Central memory CD8-positive, alpha-beta T cell (primary cell): Measurements from ENCODE around the gene SYTL5.

Source experiments
- ATAC-seq: fragments of 150-1000 bp; cut with Tn5 transposase; replicated peaks from 2 replicates; pipeline ENCODE4 v1.10.0; 2022; ENCODE audit warnings: mild to moderate bottlenecking, moderate FRiP score, moderate number of reproducible peaks; ENCODE audit not compliant: poor library complexity, severe bottlenecking; ENCODE audit errors: extremely low read depth
- DNase-seq, 2 donors: peaks; one replicate each; pipeline ENCODE4 v3.0.0; 2021; ENCODE audit warnings: low spot score in 2 of 2
- H3K27ac Mint-ChIP-seq: one replicate; pipeline ENCODE4 v1.8.0; 2022; ENCODE audit warnings: low read depth, mild to moderate bottlenecking, moderate library complexity, mixed read lengths
- H3K27me3 Mint-ChIP-seq: one replicate; pipeline ENCODE4 v1.8.0; 2022; ENCODE audit warnings: mixed read lengths
- H3K36me3 Mint-ChIP-seq: one replicate; pipeline ENCODE4 v1.8.0; 2022; ENCODE audit warnings: mild to moderate bottlenecking, moderate library complexity, mixed read lengths; ENCODE audit not compliant: insufficient read depth
- H3K4me1 Mint-ChIP-seq: one replicate; pipeline ENCODE4 v1.8.0; 2022; ENCODE audit warnings: mixed read lengths
- H3K4me3 Mint-ChIP-seq: one replicate; pipeline ENCODE4 v1.8.0; 2022; ENCODE audit warnings: mild to moderate bottlenecking, moderate library complexity, mixed read lengths
- H3K9me3 Mint-ChIP-seq: one replicate; pipeline ENCODE4 v1.8.0; 2022; ENCODE audit warnings: mixed read lengths

Gene SYTL5

DNA sequence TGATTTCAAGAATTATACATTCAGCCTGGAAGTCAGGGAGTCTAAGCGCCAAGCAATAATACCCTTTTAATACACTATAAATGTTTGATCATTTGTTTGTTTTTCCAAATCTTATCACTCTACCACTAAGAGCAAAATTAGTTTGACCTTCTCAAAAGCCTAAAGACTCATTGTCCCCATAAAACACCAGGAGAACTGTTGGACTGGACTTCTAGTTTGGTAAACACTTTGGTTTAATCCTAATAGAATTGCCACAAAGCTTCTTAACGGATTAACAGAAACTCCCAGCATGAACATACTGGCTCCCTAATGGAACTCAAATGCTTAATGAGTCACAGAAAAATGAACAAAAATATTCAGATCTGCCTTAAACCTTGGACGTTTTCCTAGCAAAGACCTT lies 34.9 kb downstream of the SYTL5 start:
- Mint-ChIP-seq H3K27me3 (no peaks in the 10 kb centered on the region), H3K9me3 (no peaks in the 10 kb centered on the region), H3K36me3 (no peaks in the 10 kb centered on the region), H3K4me1 (no peaks in the 10 kb centered on the region), H3K27ac (no peak overlapping the region), H3K4me3 (no peak overlapping the region)
- DNase-seq, result no peak
- no peak for ATAC-seq

DNA sequence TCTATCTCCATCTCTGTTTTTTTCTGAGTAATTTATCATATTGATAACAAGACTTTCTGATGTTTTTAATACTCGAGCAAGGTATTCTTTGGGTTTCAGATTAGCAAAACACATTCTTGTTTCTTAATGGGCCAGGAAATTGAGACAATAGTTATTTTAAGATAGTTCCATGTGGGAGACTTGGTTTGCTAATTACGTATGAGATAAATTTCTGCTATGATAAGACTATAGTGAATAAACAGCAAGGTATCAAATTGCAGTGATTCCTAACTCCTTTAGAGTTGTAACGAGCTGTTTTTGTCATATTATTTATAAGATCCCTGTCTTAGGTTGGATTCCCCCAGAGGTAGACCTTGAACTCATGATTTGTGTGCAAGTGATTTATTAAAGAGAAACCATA lies 38.3 kb downstream of the SYTL5 start:
- H3K4me1 Mint-ChIP-seq, result no peaks in the 10 kb centered on the region
- no peaks in the 10 kb centered on the region for H3K9me3 Mint-ChIP-seq
- no peaks in the 10 kb centered on the region for H3K27me3 Mint-ChIP-seq
- H3K36me3 Mint-ChIP-seq, result no peaks in the 10 kb centered on the region
- H3K27ac Mint-ChIP-seq, result no peak overlapping the region
- ATAC-seq (no peak), DNase-seq (no peak)
- no peak overlapping the region for H3K4me3 Mint-ChIP-seq

DNA sequence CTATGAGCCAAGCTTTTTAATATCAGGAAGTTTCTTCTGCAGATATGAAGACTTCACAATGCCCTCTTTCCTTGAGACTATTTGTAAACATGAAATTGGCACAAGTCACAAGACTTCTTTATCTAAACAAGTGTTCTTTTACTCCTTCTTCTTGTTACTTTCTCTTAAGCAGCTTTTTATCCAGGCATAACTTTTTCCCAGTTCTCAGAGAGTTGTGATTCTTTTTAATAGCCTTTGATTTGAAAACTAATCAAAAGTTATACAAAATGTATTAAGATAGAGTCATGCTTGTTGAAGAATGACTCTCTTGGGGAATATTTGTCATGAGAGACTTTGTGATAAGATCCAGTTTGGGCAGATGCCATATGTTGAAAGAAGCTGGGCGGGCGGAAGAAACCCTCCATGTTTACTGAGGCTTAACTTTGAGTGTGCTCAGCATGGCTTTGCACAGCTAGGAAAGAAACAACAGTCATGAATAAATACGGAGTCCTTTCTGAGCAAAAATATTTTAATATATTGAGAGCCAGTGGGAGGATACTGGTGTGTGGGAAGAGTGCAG lies 39.3 kb downstream of the SYTL5 start:
- no peaks in the 10 kb centered on the region for H3K27me3 Mint-ChIP-seq
- DNase-seq, result no peak

DNA sequence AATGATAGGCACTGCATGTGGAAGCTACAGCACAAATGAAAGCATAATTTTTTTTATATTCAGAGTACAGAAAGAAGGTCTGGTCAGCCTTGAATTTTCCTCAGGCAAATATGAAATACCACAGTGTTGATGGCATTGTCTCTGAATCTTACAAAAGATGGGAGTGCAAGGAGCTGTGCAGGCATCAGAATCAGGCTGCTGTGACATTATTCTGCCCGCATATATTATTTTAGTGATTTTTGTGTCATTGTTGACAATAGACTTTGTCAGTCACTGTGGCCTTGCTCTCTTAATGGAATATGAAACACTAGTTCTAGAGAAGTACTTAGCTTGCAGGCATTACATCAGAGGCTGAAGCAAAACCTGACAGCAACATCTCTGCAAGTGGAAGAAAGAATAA lies 42.5 kb downstream of the SYTL5 start:
- Mint-ChIP-seq H3K9me3 (no peaks in the 10 kb centered on the region), H3K27ac (no peak overlapping the region), H3K4me3 (no peak overlapping the region), H3K36me3 (no peaks in the 10 kb centered on the region), H3K4me1 (no peaks in the 10 kb centered on the region), H3K27me3 (no peaks in the 10 kb centered on the region)
- ATAC-seq, result no peak
- no peak for DNase-seq

More for the DNA sequence above, 39.3 kb downstream of the SYTL5 start:
- Mint-ChIP-seq H3K4me3 (no peak overlapping the region), H3K27ac (no peak overlapping the region), H3K4me1 (no peaks in the 10 kb centered on the region), H3K9me3 (no peaks in the 10 kb centered on the region), H3K36me3 (no peaks in the 10 kb centered on the region)
- no peak for ATAC-seq

DNA sequence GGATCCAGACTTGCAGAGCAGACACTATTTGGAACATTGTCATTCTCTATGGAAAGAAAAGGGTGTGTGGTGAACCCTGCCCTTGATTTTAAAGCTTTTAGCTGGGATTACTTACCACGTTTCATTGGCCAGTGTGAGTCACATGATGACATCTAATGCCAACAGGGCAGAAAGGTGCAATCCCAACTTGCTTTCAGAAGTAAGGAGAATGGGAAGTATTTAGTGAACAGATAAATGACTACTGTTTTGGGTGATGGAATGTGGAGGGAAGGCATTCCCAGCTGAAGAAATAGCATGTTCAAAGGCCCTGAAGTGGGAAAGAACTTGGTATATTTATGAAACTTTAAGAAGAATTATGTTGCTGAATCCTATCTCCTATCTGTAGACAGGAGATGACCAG lies 44.5 kb downstream of the SYTL5 start:
- no peak for DNase-seq
- no peak for ATAC-seq
- Mint-ChIP-seq H3K27me3 (no peaks in the 10 kb centered on the region), H3K4me1 (no peaks in the 10 kb centered on the region), H3K9me3 (no peaks in the 10 kb centered on the region), H3K4me3 (no peak overlapping the region), H3K36me3 (no peaks in the 10 kb centered on the region), H3K27ac (no peak overlapping the region)

DNA sequence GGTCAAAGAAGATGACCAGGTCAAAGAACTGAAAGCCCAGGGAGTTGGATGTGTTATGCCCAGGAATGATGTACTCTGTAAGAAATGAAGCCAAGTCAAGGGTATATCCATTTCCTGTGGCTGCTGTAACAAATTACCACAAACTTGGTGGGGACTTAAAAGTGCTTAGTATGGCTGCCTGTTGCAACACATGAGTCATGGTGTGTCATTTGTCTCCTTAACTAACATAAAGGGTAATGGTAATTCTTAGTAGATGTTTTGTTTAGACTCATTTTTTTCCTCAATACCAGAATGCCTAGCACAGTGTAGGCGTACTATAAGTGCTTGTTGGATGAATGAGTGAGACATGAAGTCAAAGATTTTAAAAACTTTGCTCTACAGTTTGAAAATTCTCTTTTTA lies 45.7 kb downstream of the SYTL5 start:
- no peak overlapping the region for H3K27ac Mint-ChIP-seq
- DNase-seq, result no peak
- no peaks in the 10 kb centered on the region for H3K4me1 Mint-ChIP-seq
- no peak for ATAC-seq
- no peak overlapping the region for H3K4me3 Mint-ChIP-seq
- H3K27me3 Mint-ChIP-seq, result peaks cover 9% of the 10 kb centered on the region
- no peaks in the 10 kb centered on the region for H3K36me3 Mint-ChIP-seq
- no peaks in the 10 kb centered on the region for H3K9me3 Mint-ChIP-seq

DNA sequence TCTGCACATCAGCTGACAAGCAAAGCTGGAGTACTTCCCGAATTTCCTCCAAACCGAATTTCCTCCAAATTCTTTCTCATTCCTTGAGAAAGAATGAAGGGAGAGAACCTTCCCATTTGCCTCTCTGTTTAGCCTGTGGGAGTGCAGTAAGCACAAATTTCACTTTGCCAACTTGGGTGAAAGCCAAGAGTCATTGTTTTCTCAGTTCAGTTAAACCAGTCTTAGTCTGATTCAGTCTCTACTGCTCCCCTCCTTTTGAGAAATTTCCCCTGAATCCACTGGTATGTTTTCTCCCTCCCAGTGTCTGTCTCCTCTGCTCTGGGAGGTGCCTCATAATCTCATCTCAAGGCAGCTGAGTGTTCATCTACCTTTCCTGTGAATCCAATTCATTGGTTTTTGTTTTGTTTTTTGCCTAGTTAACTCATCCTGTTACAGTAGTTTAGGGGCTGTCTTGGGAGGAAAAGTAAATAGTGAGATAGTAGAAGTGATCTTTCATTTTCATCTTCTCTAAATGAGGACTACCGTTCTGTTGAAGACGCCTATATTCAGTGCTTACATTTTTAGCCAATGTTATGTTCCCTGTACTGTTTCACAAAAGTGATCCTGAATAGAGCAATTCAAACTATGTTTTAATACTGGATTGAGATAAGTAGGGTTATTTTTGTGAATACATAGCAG lies 49.0 kb downstream of the SYTL5 start:
- ATAC-seq (no peak), DNase-seq (no peak)
- no peaks in the 10 kb centered on the region for H3K4me1 Mint-ChIP-seq
- H3K27me3 Mint-ChIP-seq, result peaks cover 9% of the 10 kb centered on the region
- no peak overlapping the region for H3K27ac Mint-ChIP-seq
- no peaks in the 10 kb centered on the region for H3K36me3 Mint-ChIP-seq
- H3K9me3 Mint-ChIP-seq, result no peaks in the 10 kb centered on the region
- H3K4me3 Mint-ChIP-seq, result no peak overlapping the region

DNA sequence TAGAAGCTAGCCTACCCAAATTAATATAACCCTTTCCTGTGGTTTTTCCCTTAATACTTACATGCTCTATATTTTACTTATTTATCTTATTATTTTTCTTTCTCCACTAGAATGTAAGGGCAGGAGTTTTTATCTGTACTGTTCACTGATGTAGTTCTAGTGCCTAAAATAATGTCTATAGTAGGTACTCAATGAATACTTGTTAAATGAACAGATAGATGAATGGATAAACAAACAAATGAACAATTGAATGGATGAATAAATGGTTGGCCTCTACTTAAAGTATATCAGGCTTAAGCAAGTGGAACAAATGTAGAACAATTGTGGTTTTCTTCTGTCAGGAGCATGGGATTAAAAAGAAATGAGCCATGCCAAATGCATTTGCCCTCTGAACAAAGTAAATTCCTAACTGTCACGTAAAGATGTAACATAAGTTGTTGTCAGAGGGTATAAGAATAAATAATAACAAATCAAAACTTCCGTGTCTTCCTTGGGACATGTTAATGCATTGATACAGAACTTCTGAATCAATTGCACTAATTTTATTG lies 54.1 kb downstream of the SYTL5 start:
- Mint-ChIP-seq H3K4me1 (no peaks in the 10 kb centered on the region), H3K36me3 (no peaks in the 10 kb centered on the region), H3K27ac (no peak overlapping the region), H3K27me3 (peaks cover 9% of the 10 kb centered on the region), H3K4me3 (no peak overlapping the region), H3K9me3 (no peaks in the 10 kb centered on the region)
- ATAC-seq (no peak), DNase-seq (no peak)

DNA sequence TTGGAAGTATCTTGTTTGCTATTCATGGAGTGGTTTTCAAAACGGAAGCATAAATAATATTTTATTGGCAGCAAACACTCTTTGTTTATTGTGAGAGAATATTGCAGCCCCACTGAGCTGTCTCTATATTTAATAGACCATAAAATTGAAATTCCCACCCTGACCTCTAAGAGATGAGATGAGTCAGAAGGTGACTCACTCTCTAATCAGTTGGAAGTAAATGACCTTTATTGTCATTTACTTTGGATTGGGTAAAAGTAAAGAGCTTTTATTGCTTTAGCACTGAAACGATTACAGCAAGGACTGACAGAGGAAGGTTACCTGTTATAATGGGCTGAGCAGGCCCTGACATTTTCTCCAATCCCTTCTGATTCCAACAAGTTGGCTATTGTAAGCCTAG lies 55.0 kb downstream of the SYTL5 start:
- H3K4me1 Mint-ChIP-seq, result no peaks in the 10 kb centered on the region
- no peak for ATAC-seq
- H3K36me3 Mint-ChIP-seq, result no peaks in the 10 kb centered on the region
- H3K4me3 Mint-ChIP-seq, result no peak overlapping the region
- H3K27ac Mint-ChIP-seq, result no peak overlapping the region
- no peak for DNase-seq
- peaks cover 5% of the 10 kb centered on the region for H3K27me3 Mint-ChIP-seq
- no peaks in the 10 kb centered on the region for H3K9me3 Mint-ChIP-seq

DNA sequence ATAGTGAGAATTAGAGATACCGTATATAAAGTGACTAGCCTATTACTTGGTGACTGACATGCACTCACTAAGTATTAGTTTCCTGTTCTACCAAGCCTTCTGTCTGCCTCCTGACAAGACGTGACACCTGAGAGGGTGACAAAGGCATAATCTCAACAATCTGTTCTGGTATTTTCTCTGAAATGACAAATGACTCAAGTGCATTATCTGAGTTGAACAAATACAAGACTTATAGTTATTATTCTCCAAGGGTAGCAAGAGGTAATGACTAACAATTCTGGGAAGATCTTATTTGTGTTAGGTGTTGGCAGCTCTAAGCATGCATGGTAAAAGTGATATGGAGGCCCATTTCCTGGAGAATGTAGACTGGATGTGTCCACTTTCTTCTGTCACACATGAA lies 60.6 kb downstream of the SYTL5 start:
- DNase-seq (no peak), ATAC-seq (no peak)
- H3K9me3 Mint-ChIP-seq, result no peaks in the 10 kb centered on the region
- peaks cover 6% of the 10 kb centered on the region for H3K27me3 Mint-ChIP-seq
- H3K4me1 Mint-ChIP-seq, result no peaks in the 10 kb centered on the region
- H3K27ac Mint-ChIP-seq, result no peak overlapping the region
- no peaks in the 10 kb centered on the region for H3K36me3 Mint-ChIP-seq
- H3K4me3 Mint-ChIP-seq, result no peak overlapping the region

DNA sequence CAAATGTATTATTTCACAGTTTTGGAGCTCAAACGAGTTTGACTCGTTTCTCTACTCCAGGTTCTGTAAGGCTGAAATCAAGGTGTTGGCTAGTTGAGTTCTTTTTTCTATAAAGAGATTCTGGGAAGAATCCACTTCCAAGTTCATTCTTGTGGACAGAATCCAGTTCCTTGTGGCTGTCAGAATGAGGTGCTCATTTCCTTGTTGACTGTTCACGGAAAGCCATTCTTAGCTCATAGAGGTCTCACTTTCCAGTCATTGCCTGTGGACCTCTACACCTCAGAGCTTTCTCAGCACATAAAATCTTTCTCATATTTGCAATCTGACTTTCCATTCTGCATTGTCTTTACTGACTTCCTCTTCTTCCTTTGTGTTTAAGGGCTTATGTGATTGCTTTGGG lies 62.9 kb downstream of the SYTL5 start:
- ATAC-seq (no peak), DNase-seq (no peak)
- H3K9me3 Mint-ChIP-seq, result no peaks in the 10 kb centered on the region
- no peak overlapping the region for H3K4me3 Mint-ChIP-seq
- no peak overlapping the region for H3K27ac Mint-ChIP-seq
- H3K4me1 Mint-ChIP-seq, result no peaks in the 10 kb centered on the region
- peaks cover 14% of the 10 kb centered on the region for H3K27me3 Mint-ChIP-seq
- no peaks in the 10 kb centered on the region for H3K36me3 Mint-ChIP-seq

DNA sequence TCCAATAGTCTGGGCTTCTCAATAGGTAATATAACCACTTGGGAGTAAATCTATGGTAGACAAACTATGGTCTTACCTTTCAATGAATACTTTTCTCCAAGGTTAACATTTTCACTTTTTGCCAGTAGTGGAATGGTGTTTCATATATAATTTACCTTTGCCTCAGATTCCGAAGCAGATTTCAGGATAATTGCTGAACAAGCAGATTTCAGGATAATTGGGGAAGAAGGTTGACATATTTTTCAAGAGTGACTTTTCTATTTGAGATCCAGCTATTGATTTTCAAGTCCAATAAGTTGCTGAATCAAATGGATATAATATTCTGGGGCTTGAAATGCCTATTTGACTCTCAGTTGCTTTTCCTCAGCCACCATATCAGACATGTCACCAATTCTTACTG lies 63.6 kb downstream of the SYTL5 start:
- no peaks in the 10 kb centered on the region for H3K9me3 Mint-ChIP-seq

DNA sequence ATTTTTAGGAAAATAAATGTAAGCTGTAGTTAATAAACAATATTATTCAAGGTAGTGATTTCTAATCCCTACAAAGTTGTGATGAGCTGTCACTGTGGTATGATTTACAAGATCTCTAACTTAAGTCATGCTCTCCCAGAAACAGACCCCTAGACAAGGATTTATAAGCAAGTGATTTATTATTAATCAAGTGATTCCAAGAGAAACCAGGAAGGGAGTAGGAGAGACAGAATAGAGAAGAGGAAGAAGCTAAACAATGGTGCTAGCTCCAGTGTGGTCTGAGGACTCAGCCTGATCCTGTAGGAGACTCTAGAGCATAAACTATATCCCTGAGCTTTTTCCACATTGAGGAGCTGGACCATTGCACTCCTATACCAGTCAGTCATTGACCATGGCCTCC lies 73.1 kb downstream of the SYTL5 start:
- no peaks in the 10 kb centered on the region for H3K9me3 Mint-ChIP-seq
- no peaks in the 10 kb centered on the region for H3K36me3 Mint-ChIP-seq
- no peaks in the 10 kb centered on the region for H3K27me3 Mint-ChIP-seq
- ATAC-seq (no peak), DNase-seq (no peak)
- no peak overlapping the region for H3K4me3 Mint-ChIP-seq
- no peaks in the 10 kb centered on the region for H3K4me1 Mint-ChIP-seq
- no peak overlapping the region for H3K27ac Mint-ChIP-seq

More for the DNA sequence above, 63.6 kb downstream of the SYTL5 start:
- Mint-ChIP-seq H3K36me3 (no peaks in the 10 kb centered on the region), H3K27ac (no peak overlapping the region), H3K4me3 (no peak overlapping the region), H3K27me3 (peaks cover 14% of the 10 kb centered on the region), H3K4me1 (no peaks in the 10 kb centered on the region)
- DNase-seq (no peak), ATAC-seq (no peak)
